Activated CD4-positive, alpha-beta memory T cell treated with anti-CD3 and anti-CD28 coated beads, Interleukin-2, amount 10 ng/mL, durations not matched to agents 7 days and 5 days (primary cell): ENCODE results near the gene TMEM158. TPM values are rescaled to one million over a fixed set of nuclear protein-coding genes. Genes with fewer than 3 reads are reported as not detected.

ENCODE experiments used
- CTCF ChIA-PET: fragments of 350-600 bp; sonication (Branson Sonifier 250); formaldehyde crosslinking; loops from one replicate; lab custom pipeline; 2021; ENCODE audit warnings: antibody characterized with exemption, inconsistent platforms; lab: Charles Lee
- POLR2A ChIA-PET: fragments of 350-600 bp; sonication (Branson Sonifier 250); formaldehyde crosslinking; loops from one replicate; lab custom pipeline; 2021; ENCODE audit warnings: antibody characterized with exemption; lab: Charles Lee
- DNase-seq: peaks from one replicate; pipeline ENCODE4 v3.0.0-alpha.2; 2020
- H3K27ac Mint-ChIP-seq: one replicate; pipeline ENCODE4 v1.8.0; 2021; ENCODE audit warnings: mild to moderate bottlenecking, mixed read lengths
- H3K27me3 Mint-ChIP-seq: one replicate; pipeline ENCODE4 v1.8.0; 2021; ENCODE audit warnings: mixed read lengths
- H3K36me3 Mint-ChIP-seq: one replicate; pipeline ENCODE4 v1.8.0; 2021; ENCODE audit warnings: low read depth, mixed read lengths
- H3K4me1 Mint-ChIP-seq: one replicate; pipeline ENCODE4 v1.8.0; 2021; ENCODE audit warnings: mixed read lengths
- H3K4me3 Mint-ChIP-seq: one replicate; pipeline ENCODE4 v1.8.0; 2021; ENCODE audit warnings: mild to moderate bottlenecking, mixed read lengths
- H3K9me3 Mint-ChIP-seq: one replicate; pipeline ENCODE4 v1.8.0; 2021; ENCODE audit warnings: mixed read lengths
- total RNA-seq, 2 experiments: library from RNA; stranded (reverse); gene quantifications; one replicate each; pipeline ENCODE4 v1.2.3, GENCODE V29; 2021

TMEM158 gene
- total RNA-seq, 2 experiments from 2014 or later = not detected

DNA sequence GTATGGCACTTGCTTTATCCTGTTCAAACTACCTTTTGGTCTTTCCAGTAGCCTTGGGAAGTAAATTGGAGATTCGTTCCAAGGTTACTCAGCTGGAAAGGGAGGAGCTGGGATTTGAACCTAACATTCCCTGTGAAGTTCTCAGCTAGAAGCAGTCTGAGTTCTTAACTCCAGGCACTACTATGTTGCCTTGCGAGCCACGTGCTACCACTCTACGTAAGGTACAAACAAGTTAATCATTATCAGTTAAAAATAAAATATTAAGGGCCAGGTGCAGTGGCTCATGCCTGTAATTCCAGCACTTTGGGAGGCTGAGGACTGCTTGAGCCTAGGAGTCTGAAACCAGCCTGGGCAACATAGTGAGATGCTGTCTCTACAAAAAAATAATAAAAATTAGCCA, 49.2 kb downstream of the TMEM158 start:
- ChIA-PET POLR2A (no interaction called here), CTCF (interaction anchor here (1.1 kb wide), 1 partner anchor 84 kb away, joined by 3 read pairs; no protein-coding TSS in a partner anchor)

More for the DNA sequence above, 49.2 kb downstream of the TMEM158 start:
- Mint-ChIP-seq H3K4me3 (no peak overlapping the region), H3K27ac (no peak overlapping the region), H3K9me3 (no peaks in the 10 kb centered on the region), H3K4me1 (no peaks in the 10 kb centered on the region), H3K36me3 (no peaks in the 10 kb centered on the region), H3K27me3 (peaks cover 21% of the 10 kb centered on the region)
- DNase-seq = no peak

Other genes with a start within 250 kb of the TMEM158 start
- not detected for gene CLEC3B, start 200.0 kb downstream of the TMEM158 start, total RNA-seq
- gene CDCP1, start 79.9 kb downstream of the TMEM158 start, total RNA-seq = 1 to 10 TPM; 1.9 to 2.2 TPM
- gene LARS2, start 162.3 kb upstream of the TMEM158 start, total RNA-seq = 10 to 100 TPM; 17.8 TPM